ENCODE results near the gene CELSR1.

CELSR1 gene

GRCh38 chr22:46560696-46561295, 23.4 kb upstream of the CELSR1 start:
- H2AFZ ChIP-seq (ENCODE audit: insufficient read depth, low read length, poor library complexity): no peak overlapping the region
- WGBS (ENCODE audit: extremely low coverage, insufficient coverage, insufficient read length): no CpG with 5 or more reads among the region's 14 CpGs
- H3K27ac ChIP-seq (ENCODE audit: low read depth, low read length): no peak overlapping the region
- no peak overlapping the region for H3K18ac ChIP-seq (ENCODE audit: low read length)
- H3K9ac ChIP-seq (ENCODE audit: low read length): no peak overlapping the region
- H4K8ac ChIP-seq (ENCODE audit: low read depth, low read length): peak overlapping the region; percentile 2
- H2BK120ac ChIP-seq (ENCODE audit: insufficient read depth, low read length, poor library complexity): no peak overlapping the region
- H3K79me2 ChIP-seq (ENCODE audit: control insufficient read depth, insufficient read depth, low read length, poor library complexity): no peaks in the 10 kb centered on the region
- no peak overlapping the region for H3K23ac ChIP-seq (ENCODE audit: low read length)
- H3K4ac ChIP-seq (ENCODE audit: low read depth, low read length): no peak overlapping the region
- no peaks in the 10 kb centered on the region for H3K79me1 ChIP-seq (ENCODE audit: low read length)
- H3K27me3 ChIP-seq (ENCODE audit: insufficient read depth, low read length): no peaks in the 10 kb centered on the region
- H3K4me2 ChIP-seq (ENCODE audit: low read length): no peak overlapping the region
- H3K4me1 ChIP-seq (ENCODE audit: control insufficient read depth in 1 of 2, insufficient read depth in 2 of 2, low read length in 2 of 2): peaks cover 12% of the 10 kb centered on the region in 2 experiments
- no peaks in the 10 kb centered on the region for H3K36me3 ChIP-seq (ENCODE audit: control insufficient read depth in 1 of 2, insufficient read depth in 2 of 2, low read length in 2 of 2)
- no peak overlapping the region for H2BK12ac ChIP-seq (ENCODE audit: low read length)
- H3K14ac ChIP-seq (ENCODE audit: low read length): no peak overlapping the region
- H2BK5ac ChIP-seq (ENCODE audit: low read depth, low read length, poor library complexity): no peak overlapping the region
- no peak overlapping the region for H3K4me3 ChIP-seq (ENCODE audit: low read depth, low read length)
- no peak overlapping the region for H2AK5ac ChIP-seq (ENCODE audit: low read length)
- peaks cover 6% of the 10 kb centered on the region for H3K9me3 ChIP-seq (ENCODE audit: insufficient read depth, low read depth, low read length)
- DNase-seq: no peak
- H4K12ac ChIP-seq (ENCODE audit: low read depth, low read length): no peak overlapping the region
- H4K91ac ChIP-seq (ENCODE audit: low read depth, low read length): no peak overlapping the region

- Histone ChIP-seq H3K14ac (ENCODE audit: low read length) (no peak overlapping the region), H3K79me2 (ENCODE audit: control insufficient read depth, insufficient read depth, low read length, poor library complexity) (no peaks in the 10 kb centered on the region), H4K12ac (ENCODE audit: low read depth, low read length) (no peak overlapping the region), H3K18ac (ENCODE audit: low read length) (no peak overlapping the region), H2BK12ac (ENCODE audit: low read length) (no peak overlapping the region), H3K23ac (ENCODE audit: low read length) (no peak overlapping the region), H3K4me1 (ENCODE audit: control insufficient read depth in 1 of 2, insufficient read depth in 2 of 2, low read length in 2 of 2) (no peaks in the 10 kb centered on the region), H3K4me3 (ENCODE audit: low read depth, low read length) (no peak overlapping the region), H3K36me3 (ENCODE audit: control insufficient read depth in 1 of 2, insufficient read depth in 2 of 2, low read length in 2 of 2) (no peaks in the 10 kb centered on the region), H2BK5ac (ENCODE audit: low read depth, low read length, poor library complexity) (no peak overlapping the region), H3K4me2 (ENCODE audit: low read length) (no peak overlapping the region), H2BK120ac (ENCODE audit: insufficient read depth, low read length, poor library complexity) (no peak overlapping the region), H3K9me3 (ENCODE audit: insufficient read depth, low read depth, low read length) (peaks cover 9% of the 10 kb centered on the region), H2AFZ (ENCODE audit: insufficient read depth, low read length, poor library complexity) (no peak overlapping the region), H3K27ac (ENCODE audit: low read depth, low read length) (no peak overlapping the region), H4K91ac (ENCODE audit: low read depth, low read length) (no peak overlapping the region), H4K8ac (ENCODE audit: low read depth, low read length) (no peak overlapping the region), H3K4ac (ENCODE audit: low read depth, low read length) (no peak overlapping the region), H3K27me3 (ENCODE audit: insufficient read depth, low read length) (no peaks in the 10 kb centered on the region), H3K9ac (ENCODE audit: low read length) (no peak overlapping the region), H3K79me1 (ENCODE audit: low read length) (no peaks in the 10 kb centered on the region), H2AK5ac (ENCODE audit: low read length) (no peak overlapping the region)
- no CpG with 5 or more reads among the region's 8 CpGs for WGBS (ENCODE audit: extremely low coverage, insufficient coverage, insufficient read length)
- no peak for DNase-seq
Measured at GRCh38 chr22:46557736-46558480, 20.5 kb upstream of the CELSR1 start.

- H3K27me3 ChIP-seq (ENCODE audit: insufficient read depth, low read length): no peaks in the 10 kb centered on the region
- no CpG with 5 or more reads among the region's 3 CpGs for WGBS (ENCODE audit: extremely low coverage, insufficient coverage, insufficient read length)
- H2AK5ac ChIP-seq (ENCODE audit: low read length): no peak overlapping the region
- H4K91ac ChIP-seq (ENCODE audit: low read depth, low read length): no peak overlapping the region
- no peak overlapping the region for H3K4ac ChIP-seq (ENCODE audit: low read depth, low read length)
- H3K9me3 ChIP-seq (ENCODE audit: insufficient read depth, low read depth, low read length): peaks cover 10% of the 10 kb centered on the region
- H3K14ac ChIP-seq (ENCODE audit: low read length): no peak overlapping the region
- H4K8ac ChIP-seq (ENCODE audit: low read depth, low read length): no peak overlapping the region
- no peak overlapping the region for H4K12ac ChIP-seq (ENCODE audit: low read depth, low read length)
- DNase-seq: no peak
- H2AFZ ChIP-seq (ENCODE audit: insufficient read depth, low read length, poor library complexity): no peak overlapping the region
- no peaks in the 10 kb centered on the region for H3K79me1 ChIP-seq (ENCODE audit: low read length)
- no peak overlapping the region for H3K27ac ChIP-seq (ENCODE audit: low read depth, low read length)
- no peaks in the 10 kb centered on the region for H3K36me3 ChIP-seq (ENCODE audit: control insufficient read depth in 1 of 2, insufficient read depth in 2 of 2, low read length in 2 of 2)
- H2BK5ac ChIP-seq (ENCODE audit: low read depth, low read length, poor library complexity): no peak overlapping the region
- H3K4me1 ChIP-seq (ENCODE audit: control insufficient read depth in 1 of 2, insufficient read depth in 2 of 2, low read length in 2 of 2): no peaks in the 10 kb centered on the region
- H3K9ac ChIP-seq (ENCODE audit: low read length): no peak overlapping the region
- no peak overlapping the region for H2BK120ac ChIP-seq (ENCODE audit: insufficient read depth, low read length, poor library complexity)
- H3K4me3 ChIP-seq (ENCODE audit: low read depth, low read length): no peak overlapping the region
- no peak overlapping the region for H3K23ac ChIP-seq (ENCODE audit: low read length)
- no peak overlapping the region for H3K4me2 ChIP-seq (ENCODE audit: low read length)
- H3K79me2 ChIP-seq (ENCODE audit: control insufficient read depth, insufficient read depth, low read length, poor library complexity): no peaks in the 10 kb centered on the region
- H2BK12ac ChIP-seq (ENCODE audit: low read length): no peak overlapping the region
- H3K18ac ChIP-seq (ENCODE audit: low read length): no peak overlapping the region
Measured at GRCh38 chr22:46556775-46557174, 19.4 kb upstream of the CELSR1 start.

- H3K79me1 ChIP-seq (ENCODE audit: low read length): no peaks in the 10 kb centered on the region
- no peak overlapping the region for H4K8ac ChIP-seq (ENCODE audit: low read depth, low read length)
- H3K23ac ChIP-seq (ENCODE audit: low read length): no peak overlapping the region
- no peaks in the 10 kb centered on the region for H3K36me3 ChIP-seq (ENCODE audit: control insufficient read depth in 1 of 2, insufficient read depth in 2 of 2, low read length in 2 of 2)
- no peak overlapping the region for H2BK12ac ChIP-seq (ENCODE audit: low read length)
- no peaks in the 10 kb centered on the region for H3K27me3 ChIP-seq (ENCODE audit: insufficient read depth, low read length)
- no peak overlapping the region for H3K4ac ChIP-seq (ENCODE audit: low read depth, low read length)
- no peak overlapping the region for H3K4me3 ChIP-seq (ENCODE audit: low read depth, low read length)
- H3K18ac ChIP-seq (ENCODE audit: low read length): no peak overlapping the region
- H3K4me2 ChIP-seq (ENCODE audit: low read length): no peak overlapping the region
- WGBS (ENCODE audit: extremely low coverage, insufficient coverage, insufficient read length): no CpG with 5 or more reads among the region's 4 CpGs
- peaks cover 10% of the 10 kb centered on the region for H3K9me3 ChIP-seq (ENCODE audit: insufficient read depth, low read depth, low read length)
- H3K9ac ChIP-seq (ENCODE audit: low read length): no peak overlapping the region
- H3K27ac ChIP-seq (ENCODE audit: low read depth, low read length): no peak overlapping the region
- no peak overlapping the region for H2BK120ac ChIP-seq (ENCODE audit: insufficient read depth, low read length, poor library complexity)
- no peak overlapping the region for H3K14ac ChIP-seq (ENCODE audit: low read length)
- H2AK5ac ChIP-seq (ENCODE audit: low read length): no peak overlapping the region
- H3K4me1 ChIP-seq (ENCODE audit: control insufficient read depth in 1 of 2, insufficient read depth in 2 of 2, low read length in 2 of 2): no peaks in the 10 kb centered on the region
- no peak overlapping the region for H4K12ac ChIP-seq (ENCODE audit: low read depth, low read length)
- no peaks in the 10 kb centered on the region for H3K79me2 ChIP-seq (ENCODE audit: control insufficient read depth, insufficient read depth, low read length, poor library complexity)
- H2BK5ac ChIP-seq (ENCODE audit: low read depth, low read length, poor library complexity): no peak overlapping the region
- no peak for DNase-seq
- H2AFZ ChIP-seq (ENCODE audit: insufficient read depth, low read length, poor library complexity): no peak overlapping the region
- H4K91ac ChIP-seq (ENCODE audit: low read depth, low read length): no peak overlapping the region
Measured at GRCh38 chr22:46553189-46553588, 15.8 kb upstream of the CELSR1 start.

All from trophoblast cell (in vitro differentiated cells and primary cell).